Measurements from ENCODE around the gene CDK5R1. TPM values are rescaled to one million over a fixed set of nuclear protein-coding genes. Genes with fewer than 3 reads are reported as not detected.

CDK5R1 gene
- polyA plus RNA-seq, 1 donor (not counting 4 experiments of a cell fraction or from before 2014, with no cell fraction given) = 2.9 TPM

- Histone ChIP-seq H3K4me2 (ENCODE audit: control insufficient read depth, extremely low read depth, insufficient read depth, low read depth, low read length) (no peak overlapping the region), H2AFZ (ENCODE audit: control insufficient read depth, low read length) (no peak overlapping the region), H3K4me3 (ENCODE audit: control insufficient read depth in 2 of 3, extremely low read depth in 1 of 3, insufficient read depth in 2 of 3, low read depth in 1 of 3, low read length in 3 of 3) (no peak overlapping the region), H3K9me1 (ENCODE audit: control insufficient read depth, extremely low read depth, insufficient read depth, low read length) (no peaks in the 10 kb centered on the region), H3K4me1 (ENCODE audit: control insufficient read depth, extremely low read depth, insufficient read depth, low read length) (peaks cover 11% of the 10 kb centered on the region), H3K9ac (ENCODE audit: control insufficient read depth, extremely low read depth, insufficient read depth, low read length) (no peak overlapping the region), H3K27me3 (ENCODE audit: control insufficient read depth, extremely low read depth, insufficient read depth, low read length) (no peaks in the 10 kb centered on the region), H3K36me3 (ENCODE audit: control insufficient read depth in 2 of 2, extremely low read depth in 1 of 2, insufficient read depth in 2 of 2, low read length in 2 of 2) (peaks cover 1 to 5% of the 10 kb centered on the region in 2 experiments), H3K79me2 (ENCODE audit: control insufficient read depth, insufficient read depth, low read length) (peaks cover 25% of the 10 kb centered on the region), H3K9me3 (ENCODE audit: control insufficient read depth, low read depth, low read length) (no peaks in the 10 kb centered on the region), H4K20me1 (ENCODE audit: control insufficient read depth, extremely low read depth, insufficient read depth, low read length) (peaks cover 10% of the 10 kb centered on the region), H3K27ac (ENCODE audit: control insufficient read depth, insufficient read depth, low read length) (no peak overlapping the region)
- DNase-seq (ENCODE audit: low read depth, low spot score) (no peak), FAIRE-seq (no peak)
- dilution Hi-C loops (cut with MboI; ENCODE audit: extremely low pct_ligation_motif_present, low sequenced_read_pairs) = no loop called here
- TF ChIP-seq, protein P1, sequence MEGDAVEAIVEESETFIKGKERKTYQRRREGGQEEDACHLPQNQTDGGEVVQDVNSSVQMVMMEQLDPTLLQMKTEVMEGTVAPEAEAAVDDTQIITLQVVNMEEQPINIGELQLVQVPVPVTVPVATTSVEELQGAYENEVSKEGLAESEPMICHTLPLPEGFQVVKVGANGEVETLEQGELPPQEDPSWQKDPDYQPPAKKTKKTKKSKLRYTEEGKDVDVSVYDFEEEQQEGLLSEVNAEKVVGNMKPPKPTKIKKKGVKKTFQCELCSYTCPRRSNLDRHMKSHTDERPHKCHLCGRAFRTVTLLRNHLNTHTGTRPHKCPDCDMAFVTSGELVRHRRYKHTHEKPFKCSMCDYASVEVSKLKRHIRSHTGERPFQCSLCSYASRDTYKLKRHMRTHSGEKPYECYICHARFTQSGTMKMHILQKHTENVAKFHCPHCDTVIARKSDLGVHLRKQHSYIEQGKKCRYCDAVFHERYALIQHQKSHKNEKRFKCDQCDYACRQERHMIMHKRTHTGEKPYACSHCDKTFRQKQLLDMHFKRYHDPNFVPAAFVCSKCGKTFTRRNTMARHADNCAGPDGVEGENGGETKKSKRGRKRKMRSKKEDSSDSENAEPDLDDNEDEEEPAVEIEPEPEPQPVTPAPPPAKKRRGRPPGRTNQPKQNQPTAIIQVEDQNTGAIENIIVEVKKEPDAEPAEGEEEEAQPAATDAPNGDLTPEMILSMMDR (optimal IDR thresholded peaks at IDR 0.05 in 1 of 3, IDR thresholded peaks at IDR 0.05 in 1 of 3, conservative IDR thresholded peaks at IDR 0.05 in 1 of 3; ENCODE audit: extremely low read depth in 1 of 3, insufficient read depth in 2 of 3, low read length in 3 of 3) = no peak
- TF ChIP-seq EZH2 (IDR thresholded peaks at IDR 0.05; ENCODE audit: low read length) = no peak
Observed at GRCh38 chr17:32441886-32442285, 44.9 kb upstream of the CDK5R1 start.

- Histone ChIP-seq H2AFZ (ENCODE audit: control insufficient read depth, low read length) (peak overlapping the region; percentile 96), H3K4me1 (ENCODE audit: control insufficient read depth, extremely low read depth, insufficient read depth, low read length) (peaks cover 11% of the 10 kb centered on the region), H3K79me2 (ENCODE audit: control insufficient read depth, insufficient read depth, low read length) (peaks cover 43% of the 10 kb centered on the region), H3K4me2 (ENCODE audit: control insufficient read depth, extremely low read depth, insufficient read depth, low read depth, low read length) (peak overlapping the region; percentile 98), H3K9me1 (ENCODE audit: control insufficient read depth, extremely low read depth, insufficient read depth, low read length) (no peaks in the 10 kb centered on the region), H3K9ac (ENCODE audit: control insufficient read depth, extremely low read depth, insufficient read depth, low read length) (peak overlapping the region; percentile 89), H3K4me3 (ENCODE audit: control insufficient read depth in 2 of 3, extremely low read depth in 1 of 3, insufficient read depth in 2 of 3, low read depth in 1 of 3, low read length in 3 of 3) (peak overlapping the region; percentile 87 to 100 (median 96)), H3K27ac (ENCODE audit: control insufficient read depth, insufficient read depth, low read length) (no peak overlapping the region), H4K20me1 (ENCODE audit: control insufficient read depth, extremely low read depth, insufficient read depth, low read length) (peaks cover 10% of the 10 kb centered on the region), H3K9me3 (ENCODE audit: control insufficient read depth, low read depth, low read length) (no peaks in the 10 kb centered on the region), H3K27me3 (ENCODE audit: control insufficient read depth, extremely low read depth, insufficient read depth, low read length) (no peaks in the 10 kb centered on the region), H3K36me3 (ENCODE audit: control insufficient read depth in 2 of 2, extremely low read depth in 1 of 2, insufficient read depth in 2 of 2, low read length in 2 of 2) (peaks cover 5 to 9% of the 10 kb centered on the region in 2 experiments)
- TF ChIP-seq EZH2 (IDR thresholded peaks at IDR 0.05; ENCODE audit: low read length) = no peak
- TF ChIP-seq, protein P1 (optimal IDR thresholded peaks at IDR 0.05 in 1 of 3, IDR thresholded peaks at IDR 0.05 in 1 of 3, conservative IDR thresholded peaks at IDR 0.05 in 1 of 3; ENCODE audit: extremely low read depth in 1 of 3, insufficient read depth in 2 of 3, low read length in 3 of 3) = no peak
- DNase-seq (ENCODE audit: low read depth, low spot score) (no peak), FAIRE-seq (peak; percentile 34)
- dilution Hi-C loops (cut with MboI; ENCODE audit: extremely low pct_ligation_motif_present, low sequenced_read_pairs) = no loop called here
Observed at GRCh38 chr17:32443827-32444300, 42.9 kb upstream of the CDK5R1 start.

Data from keratinocyte (primary cell).